Measurements from ENCODE around the gene PSAT1. TPM values are rescaled to one million over a fixed set of nuclear protein-coding genes. Genes with fewer than 3 reads are reported as not detected.
A peak's percentile ranks its signal among the peaks of the same experiment; 100 is the strongest.

PSAT1 gene
- total RNA-seq, 2 donors from 2014 or later: 1.5 to 1.6 TPM

- ATAC-seq (no peak), DNase-seq (no peak)
- no peaks in the 10 kb centered on the region for H3K36me3 Mint-ChIP-seq (ENCODE audit: low read depth)
- no peak overlapping the region for H3K27ac Mint-ChIP-seq
- no peaks in the 10 kb centered on the region for H3K9me3 ChIP-seq (ENCODE audit: control insufficient read depth, low read length, poor library complexity, severe bottlenecking)
- H3K27me3 Mint-ChIP-seq: peaks cover 10% of the 10 kb centered on the region
- peaks cover 6% of the 10 kb centered on the region for H3K4me1 Mint-ChIP-seq
- no peak overlapping the region for H3K4me3 Mint-ChIP-seq
Measured at GRCh38 chr9:78348848-78349247, 51.9 kb downstream of the PSAT1 start.

DNA sequence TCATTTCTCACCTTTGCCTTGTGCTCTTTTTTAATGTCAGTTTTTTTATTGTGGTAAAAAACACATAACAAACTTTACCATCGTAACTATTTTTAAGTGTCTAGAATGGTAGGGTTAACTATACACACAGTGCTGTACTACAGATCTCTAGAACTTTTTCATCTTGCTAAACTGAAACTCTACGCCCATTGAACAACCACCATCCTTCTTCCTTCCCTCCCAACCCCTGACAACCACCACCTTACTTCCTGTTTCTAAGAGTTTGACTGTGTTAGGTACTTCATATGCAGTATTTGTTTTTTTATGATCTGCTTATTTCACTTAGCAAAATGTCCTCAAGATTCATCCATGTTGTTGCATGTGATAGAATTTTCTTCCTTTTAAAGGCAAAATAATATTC, 54.9 kb downstream of the PSAT1 start:
- peak overlapping the region; percentile 21 for H3K4me3 Mint-ChIP-seq
- peaks cover 10% of the 10 kb centered on the region for H3K27me3 Mint-ChIP-seq
- H3K9me3 ChIP-seq (ENCODE audit: control insufficient read depth, low read length, poor library complexity, severe bottlenecking): no peaks in the 10 kb centered on the region
- no peak overlapping the region for H3K27ac Mint-ChIP-seq
- no peaks in the 10 kb centered on the region for H3K36me3 Mint-ChIP-seq (ENCODE audit: low read depth)
- DNase-seq (no peak), ATAC-seq (no peak)
- peaks cover 6% of the 10 kb centered on the region for H3K4me1 Mint-ChIP-seq

DNA sequence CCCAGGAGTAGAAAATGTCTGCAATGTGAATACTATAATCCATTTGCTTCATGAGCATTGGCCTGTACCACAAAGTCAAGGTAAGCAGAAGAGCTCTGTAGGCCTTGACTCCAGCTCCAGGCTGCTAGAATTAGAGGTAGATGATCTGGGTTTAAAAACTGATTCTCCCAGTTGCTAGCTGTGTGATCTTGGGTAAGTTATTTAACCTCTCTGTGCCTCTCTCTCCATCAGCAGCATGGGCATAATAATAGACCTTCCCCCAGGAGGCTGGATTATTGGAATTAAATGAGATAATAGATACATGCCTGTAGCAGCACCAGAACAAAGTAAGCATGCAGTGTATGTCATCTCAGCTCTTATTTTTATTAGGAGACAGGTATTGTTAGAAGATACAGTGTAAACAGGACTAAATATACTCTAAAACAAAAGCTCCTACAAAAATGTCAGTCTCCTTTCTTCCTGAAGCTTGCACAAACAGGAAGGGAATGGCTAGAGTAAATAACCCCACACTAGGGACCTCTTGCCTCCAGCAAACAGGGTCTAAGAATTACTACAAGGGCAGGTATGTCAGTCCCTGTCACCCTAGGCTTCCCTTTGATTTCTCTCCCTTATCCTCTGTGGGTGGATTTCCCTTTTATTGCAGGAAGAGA, 57.5 kb downstream of the PSAT1 start:
- peaks cover 6% of the 10 kb centered on the region for H3K4me1 Mint-ChIP-seq
- DNase-seq (no peak), ATAC-seq (no peak)
- no peaks in the 10 kb centered on the region for H3K9me3 ChIP-seq (ENCODE audit: control insufficient read depth, low read length, poor library complexity, severe bottlenecking)
- H3K4me3 Mint-ChIP-seq: no peak overlapping the region
- H3K27me3 Mint-ChIP-seq: peaks cover 16% of the 10 kb centered on the region
- no peaks in the 10 kb centered on the region for H3K36me3 Mint-ChIP-seq (ENCODE audit: low read depth)
- H3K27ac Mint-ChIP-seq: no peak overlapping the region

DNA sequence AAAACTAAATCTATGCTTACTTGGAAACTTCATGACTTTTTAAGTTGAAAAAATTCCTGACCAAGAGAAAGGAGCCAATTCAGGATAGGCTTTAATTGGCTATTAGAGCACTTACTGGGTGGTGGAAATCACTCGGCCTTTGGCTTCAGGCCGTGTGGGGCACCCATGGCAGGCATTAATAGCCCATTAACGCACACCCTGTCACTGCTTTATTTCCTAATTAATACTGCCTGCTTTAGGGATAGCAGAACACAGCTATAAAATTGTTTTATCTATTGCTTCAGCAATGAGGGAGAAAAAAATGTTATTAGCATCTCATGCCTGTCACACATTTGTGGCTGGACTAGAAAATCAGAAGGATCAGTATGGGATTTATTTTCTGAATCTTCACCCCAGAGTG, 58.1 kb downstream of the PSAT1 start:
- H3K9me3 ChIP-seq (ENCODE audit: control insufficient read depth, low read length, poor library complexity, severe bottlenecking): no peaks in the 10 kb centered on the region
- no peak for DNase-seq
- H3K4me3 Mint-ChIP-seq: no peak overlapping the region
- H3K36me3 Mint-ChIP-seq (ENCODE audit: low read depth): no peaks in the 10 kb centered on the region
- H3K27ac Mint-ChIP-seq: no peak overlapping the region
- peaks cover 17% of the 10 kb centered on the region for H3K27me3 Mint-ChIP-seq
- H3K4me1 Mint-ChIP-seq: peaks cover 6% of the 10 kb centered on the region
- no peak for ATAC-seq

GRCh38 chr9:78356634-78357033, 59.7 kb downstream of the PSAT1 start:
- Mint-ChIP-seq H3K4me1 (peaks cover 6% of the 10 kb centered on the region), H3K36me3 (ENCODE audit: low read depth) (no peaks in the 10 kb centered on the region), H3K4me3 (no peak overlapping the region), H3K27ac (no peak overlapping the region), H3K27me3 (peaks cover 17% of the 10 kb centered on the region)
- ATAC-seq (no peak), DNase-seq (no peak)
- H3K9me3 ChIP-seq (ENCODE audit: control insufficient read depth, low read length, poor library complexity, severe bottlenecking): no peaks in the 10 kb centered on the region

DNA sequence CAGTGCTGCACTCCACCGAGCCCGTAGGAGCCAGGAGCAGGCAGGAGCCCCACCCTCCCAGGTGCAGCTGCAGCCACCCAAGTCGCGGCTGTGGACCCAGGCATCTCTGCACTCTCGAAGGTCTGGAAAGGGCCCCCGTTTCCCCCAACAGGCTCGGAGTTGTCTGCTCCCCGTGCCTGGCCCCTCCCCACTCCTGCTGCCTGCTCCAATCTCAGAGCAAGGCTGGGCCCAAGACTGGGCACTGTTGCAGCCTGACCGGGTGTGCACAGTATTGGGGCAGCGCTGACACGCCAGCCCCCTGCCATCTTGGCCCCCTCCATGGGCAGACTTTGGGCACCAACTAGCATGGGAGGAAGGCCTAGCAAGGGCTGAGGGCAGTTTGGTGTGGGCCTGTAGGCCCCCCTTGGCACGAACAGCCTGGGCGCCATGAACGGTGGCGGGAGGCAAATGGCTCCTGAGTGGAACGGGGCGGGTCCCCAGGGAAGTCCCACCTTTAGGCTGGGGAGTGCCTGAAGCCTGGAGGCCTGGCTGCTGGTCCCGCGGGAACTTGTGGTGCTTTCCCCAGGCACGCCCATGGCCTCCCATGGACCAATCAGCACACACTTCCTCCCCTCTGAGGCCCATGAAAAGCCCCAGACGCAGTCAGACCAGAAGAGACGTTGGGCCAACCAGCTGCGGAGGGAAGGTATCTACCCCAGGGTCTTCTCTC, 60.4 kb downstream of the PSAT1 start:
- H3K9me3 ChIP-seq (ENCODE audit: control insufficient read depth, low read length, poor library complexity, severe bottlenecking): no peaks in the 10 kb centered on the region
- no peak for ATAC-seq
- H3K36me3 Mint-ChIP-seq (ENCODE audit: low read depth): no peaks in the 10 kb centered on the region
- H3K27ac Mint-ChIP-seq: no peak overlapping the region
- no peak for DNase-seq
- no peak overlapping the region for H3K4me3 Mint-ChIP-seq
- no peaks in the 10 kb centered on the region for H3K4me1 Mint-ChIP-seq
- H3K27me3 Mint-ChIP-seq: peaks cover 17% of the 10 kb centered on the region

- Mint-ChIP-seq H3K4me1 (no peaks in the 10 kb centered on the region), H3K27ac (no peak overlapping the region), H3K36me3 (ENCODE audit: low read depth) (no peaks in the 10 kb centered on the region), H3K4me3 (no peak overlapping the region), H3K27me3 (peaks cover 17% of the 10 kb centered on the region)
- DNase-seq (no peak), ATAC-seq (no peak)
- no peaks in the 10 kb centered on the region for H3K9me3 ChIP-seq (ENCODE audit: control insufficient read depth, low read length, poor library complexity, severe bottlenecking)
Measured at GRCh38 chr9:78358329-78359051, 61.6 kb downstream of the PSAT1 start.

DNA sequence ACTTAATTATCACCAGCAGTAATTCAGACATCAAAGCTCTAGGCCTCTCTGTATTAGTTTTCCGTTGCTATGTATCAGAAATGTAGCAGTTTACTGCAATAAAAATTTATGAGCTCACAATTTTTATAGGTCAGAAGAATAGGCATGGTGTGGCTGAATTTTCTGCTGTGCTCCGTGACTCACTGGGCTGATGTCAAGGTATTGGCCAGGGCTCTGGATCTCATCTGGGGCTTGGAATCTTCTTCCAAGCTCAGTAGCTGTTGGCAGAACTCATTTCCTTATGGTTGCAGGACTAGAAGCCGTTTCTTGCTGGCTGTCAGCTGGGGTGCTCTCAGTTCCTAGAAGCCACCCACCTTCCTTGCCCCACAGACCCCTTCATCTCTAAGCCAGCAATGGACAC, 66.3 kb downstream of the PSAT1 start:
- no peaks in the 10 kb centered on the region for H3K36me3 Mint-ChIP-seq (ENCODE audit: low read depth)
- no peaks in the 10 kb centered on the region for H3K9me3 ChIP-seq (ENCODE audit: control insufficient read depth, low read length, poor library complexity, severe bottlenecking)
- ATAC-seq (no peak), DNase-seq (no peak)
- no peaks in the 10 kb centered on the region for H3K4me1 Mint-ChIP-seq
- H3K27me3 Mint-ChIP-seq: peaks cover 11% of the 10 kb centered on the region
- H3K4me3 Mint-ChIP-seq: no peak overlapping the region
- no peak overlapping the region for H3K27ac Mint-ChIP-seq

DNA sequence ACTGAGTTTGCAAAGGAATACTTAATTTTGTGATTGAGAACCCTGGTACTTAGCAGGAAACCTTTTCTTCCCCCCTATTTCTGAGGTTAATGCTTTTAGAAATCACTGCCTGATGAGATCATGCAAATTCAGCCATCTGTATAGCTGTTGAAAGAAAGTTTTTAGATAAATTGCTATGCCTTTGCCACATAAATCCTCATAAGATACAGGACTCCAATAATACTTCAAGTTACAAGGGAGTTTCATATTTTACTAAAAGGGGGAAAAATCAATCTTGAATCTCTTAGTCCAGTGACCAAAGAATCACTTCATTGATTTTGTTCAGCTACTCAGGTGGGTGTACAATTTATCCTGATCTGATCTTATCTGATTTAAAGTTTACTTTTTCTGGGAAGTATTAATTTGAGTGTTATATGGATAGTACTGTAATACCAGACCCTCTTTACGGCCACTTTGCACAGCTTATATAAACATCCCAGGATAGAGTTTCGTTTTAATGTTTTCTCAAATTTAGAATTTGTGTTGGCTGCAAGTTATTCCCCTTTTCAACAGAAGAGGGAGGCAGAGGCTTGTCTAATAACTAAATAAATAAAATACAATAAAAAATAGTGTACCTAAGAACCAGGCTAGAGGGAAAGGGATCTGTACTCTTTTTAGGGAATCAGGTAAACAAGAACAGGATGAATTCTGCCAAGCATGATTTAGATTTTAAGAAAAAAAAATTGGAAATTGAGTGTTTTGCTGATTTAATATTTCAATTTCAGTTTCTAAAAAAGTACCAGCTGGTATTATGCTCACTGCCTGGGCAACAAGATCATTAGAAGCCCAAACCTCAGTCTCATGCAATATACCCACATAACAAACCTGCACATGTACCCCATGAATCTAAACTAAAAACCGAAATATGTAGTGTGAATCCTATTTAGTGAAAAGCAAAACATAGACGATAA, 69.1 kb downstream of the PSAT1 start:
- ATAC-seq (no peak), DNase-seq (no peak)
- Mint-ChIP-seq H3K4me3 (no peak overlapping the region), H3K36me3 (ENCODE audit: low read depth) (no peaks in the 10 kb centered on the region), H3K27ac (no peak overlapping the region), H3K27me3 (peaks cover 24% of the 10 kb centered on the region), H3K4me1 (peaks cover 1% of the 10 kb centered on the region)
- no peaks in the 10 kb centered on the region for H3K9me3 ChIP-seq (ENCODE audit: control insufficient read depth, low read length, poor library complexity, severe bottlenecking)

DNA sequence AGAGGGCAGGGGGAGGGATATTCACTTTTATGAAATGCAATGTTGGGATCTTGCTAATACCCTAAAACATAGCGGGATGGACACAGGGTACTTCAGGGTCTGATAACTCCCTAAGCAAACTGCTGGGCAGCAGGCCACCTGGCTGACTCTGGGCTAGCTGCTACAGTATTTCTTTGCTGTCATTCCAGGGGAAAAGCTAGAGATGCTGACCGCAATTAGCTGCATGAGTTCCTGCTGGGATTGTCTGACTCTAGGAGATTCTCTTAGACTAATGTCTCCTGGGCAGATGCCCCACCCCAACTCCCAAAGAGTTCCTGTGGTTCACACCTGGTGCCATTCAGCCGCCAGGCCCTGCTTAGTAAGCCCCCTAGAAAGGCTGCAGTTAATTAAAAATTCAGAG, 69.9 kb downstream of the PSAT1 start:
- no peak overlapping the region for H3K27ac Mint-ChIP-seq
- H3K36me3 Mint-ChIP-seq (ENCODE audit: low read depth): no peaks in the 10 kb centered on the region
- peaks cover 2% of the 10 kb centered on the region for H3K4me1 Mint-ChIP-seq
- H3K9me3 ChIP-seq (ENCODE audit: control insufficient read depth, low read length, poor library complexity, severe bottlenecking): no peaks in the 10 kb centered on the region
- DNase-seq (no peak), ATAC-seq (no peak)
- peaks cover 29% of the 10 kb centered on the region for H3K27me3 Mint-ChIP-seq
- H3K4me3 Mint-ChIP-seq: no peak overlapping the region

DNA sequence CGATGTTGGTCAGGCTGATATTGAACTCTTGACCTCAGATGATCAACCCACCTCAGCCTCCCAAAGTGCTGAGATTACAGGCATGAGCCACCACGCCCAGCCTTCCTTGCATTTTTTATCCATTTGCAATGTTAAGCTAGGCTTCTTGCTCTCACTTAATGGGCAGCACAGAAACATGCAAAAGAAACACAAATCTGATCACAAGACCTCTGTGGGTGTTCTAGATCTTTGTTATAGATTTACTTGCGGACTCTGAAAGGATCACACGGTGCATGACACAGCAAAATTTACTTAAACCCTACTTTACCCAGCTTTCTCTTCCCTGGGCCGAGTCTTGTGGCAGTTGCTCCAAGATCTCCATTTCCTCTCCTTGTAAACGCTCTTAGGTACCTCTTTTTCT, 71.3 kb downstream of the PSAT1 start:
- H3K9me3 ChIP-seq (ENCODE audit: control insufficient read depth, low read length, poor library complexity, severe bottlenecking): no peaks in the 10 kb centered on the region
- Mint-ChIP-seq H3K4me1 (peaks cover 2% of the 10 kb centered on the region), H3K27ac (peak overlapping the region; percentile 56), H3K4me3 (no peak overlapping the region), H3K27me3 (peaks cover 38% of the 10 kb centered on the region), H3K36me3 (ENCODE audit: low read depth) (no peaks in the 10 kb centered on the region)
- DNase-seq: no peak
- no peak for ATAC-seq

GRCh38 chr9:78369639-78370219, 72.8 kb downstream of the PSAT1 start:
- Mint-ChIP-seq H3K27ac (no peak overlapping the region), H3K27me3 (peaks cover 53% of the 10 kb centered on the region), H3K36me3 (ENCODE audit: low read depth) (peaks cover 2% of the 10 kb centered on the region), H3K4me1 (peaks cover 2% of the 10 kb centered on the region), H3K4me3 (no peak overlapping the region)
- no peak for ATAC-seq
- no peaks in the 10 kb centered on the region for H3K9me3 ChIP-seq (ENCODE audit: control insufficient read depth, low read length, poor library complexity, severe bottlenecking)
- peak; percentile 10 to 29 (median 24) for DNase-seq

All from T-helper 17 cell (primary cell).